HG03103 (cell line): ENCODE data around the gene GPATCH3.
"Not testable (repeated sequence)": the region's sequence is repeated elsewhere in the genome, so short reads cannot be mapped to it uniquely, and the experiment has no call there.

Experiments used
- ATAC-seq: cut with Tn5 transposase; IDR thresholded peaks from one replicate; pipeline ENCODE4 v1.9.1; 2021; ENCODE audit warnings: low read depth; ENCODE audit not compliant: unreplicated experiment

Gene GPATCH3

GRCh38 chr1:26874896-26875295 is 25.4 kb downstream of the GPATCH3 start:
- no peak for ATAC-seq

GRCh38 chr1:26873097-26873496 is 27.2 kb downstream of the GPATCH3 start:
- ATAC-seq, result not testable (repeated sequence)

DNA sequence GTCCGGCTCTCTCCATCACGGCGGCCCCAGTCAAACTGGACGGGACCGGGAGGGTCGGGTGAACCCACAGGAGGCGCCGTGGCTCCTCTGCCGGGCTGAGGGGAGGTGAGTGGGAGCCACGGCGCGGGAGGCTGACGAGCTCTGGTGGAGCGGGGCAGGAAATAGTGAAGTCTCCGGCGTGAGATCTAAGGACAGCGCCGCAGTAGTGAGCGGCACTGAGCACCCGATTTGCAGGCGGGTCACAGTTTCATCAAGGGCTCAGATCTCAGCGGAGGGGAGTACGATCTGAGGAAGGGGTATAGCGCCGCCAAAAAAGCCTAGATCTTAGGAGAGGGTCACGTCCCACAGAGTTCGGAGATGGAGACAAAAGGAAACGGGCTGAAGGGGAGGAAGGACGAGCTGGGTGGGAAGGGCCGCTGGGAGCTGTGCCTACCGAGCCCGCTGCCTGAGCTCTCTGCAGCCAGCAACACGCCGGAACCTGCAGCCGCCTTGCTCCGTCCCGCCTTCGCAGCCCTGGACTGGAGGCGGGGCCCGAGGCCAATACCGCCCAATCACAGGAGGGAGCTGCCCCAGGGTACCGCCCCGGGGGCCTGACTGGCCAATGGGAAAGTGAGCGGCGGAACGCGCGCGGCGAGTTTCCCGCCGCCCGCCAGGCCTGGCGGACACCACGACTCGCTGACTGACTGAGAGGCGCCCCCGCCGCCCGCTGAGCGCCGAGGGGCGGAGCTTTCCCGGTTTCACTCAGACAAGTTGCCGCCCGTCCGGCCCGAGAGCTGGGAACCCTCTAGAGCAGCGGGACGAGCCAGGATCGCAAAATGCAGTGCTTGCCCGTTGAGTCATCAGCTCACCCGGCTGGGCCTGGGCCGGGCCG is 35.4 kb downstream of the GPATCH3 start:
- peak; percentile 82 for ATAC-seq

- ATAC-seq, result no peak
Observed at GRCh38 chr1:26863685-26864077, 36.6 kb downstream of the GPATCH3 start.

DNA sequence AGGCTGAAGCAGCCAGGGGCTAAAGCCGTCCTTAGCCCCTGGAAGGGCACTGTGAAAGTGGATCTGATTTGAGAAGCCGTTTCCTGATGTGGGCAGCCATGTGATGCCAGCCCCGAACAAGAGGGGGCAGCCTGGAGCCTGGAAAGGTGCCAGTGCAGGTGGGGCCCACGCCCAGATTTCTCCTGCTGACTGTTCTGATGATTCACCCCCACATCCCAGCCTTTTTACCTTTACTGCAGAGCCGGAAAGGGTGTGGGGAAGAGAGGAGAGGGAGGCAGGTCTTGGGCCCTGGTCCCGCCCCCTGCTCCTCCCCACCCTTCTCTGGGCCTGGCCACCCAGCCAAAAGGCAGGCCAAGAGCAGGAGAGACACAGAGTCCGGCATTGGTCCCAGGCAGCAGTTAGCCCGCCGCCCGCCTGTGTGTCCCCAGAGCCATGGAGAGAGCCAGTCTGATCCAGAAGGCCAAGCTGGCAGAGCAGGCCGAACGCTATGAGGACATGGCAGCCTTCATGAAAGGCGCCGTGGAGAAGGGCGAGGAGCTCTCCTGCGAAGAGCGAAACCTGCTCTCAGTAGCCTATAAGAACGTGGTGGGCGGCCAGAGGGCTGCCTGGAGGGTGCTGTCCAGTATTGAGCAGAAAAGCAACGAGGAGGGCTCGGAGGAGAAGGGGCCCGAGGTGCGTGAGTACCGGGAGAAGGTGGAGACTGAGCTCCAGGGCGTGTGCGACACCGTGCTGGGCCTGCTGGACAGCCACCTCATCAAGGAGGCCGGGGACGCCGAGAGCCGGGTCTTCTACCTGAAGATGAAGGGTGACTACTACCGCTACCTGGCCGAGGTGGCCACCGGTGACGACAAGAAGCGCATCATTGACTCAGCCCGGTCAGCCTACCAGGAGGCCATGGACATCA is 37.2 kb downstream of the GPATCH3 start, which contains the start of gene SFN:
Gene SFN, plus strand, starts transcription at position 369 of the 904 bp plus-strand sequence. Its CDS starts 64 bp downstream, at position 433.
- ATAC-seq, result no peak

GRCh38 chr1:26861889-26862378 is 38.3 kb downstream of the GPATCH3 start:
- no peak for ATAC-seq

DNA sequence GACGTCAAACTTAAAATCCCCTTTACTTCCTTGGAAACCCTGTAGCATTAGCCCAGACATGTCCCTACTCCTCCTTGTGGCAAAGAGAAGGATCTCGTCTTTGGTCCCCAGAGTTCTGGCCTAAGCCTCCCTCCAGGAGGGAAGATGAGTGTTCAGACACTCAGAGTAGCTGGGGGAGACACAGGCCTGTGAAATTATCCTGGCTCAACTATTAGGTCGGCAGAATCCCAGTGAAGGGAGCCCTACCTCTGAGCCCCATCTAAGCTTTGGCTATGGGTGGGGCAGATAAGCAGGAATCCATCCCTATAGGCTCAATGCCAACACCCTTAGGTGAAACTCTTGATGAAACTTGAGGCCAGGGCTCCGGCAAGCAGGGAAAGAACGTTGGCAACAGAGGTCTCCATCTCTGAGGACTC is 39.0 kb downstream of the GPATCH3 start:
- ATAC-seq, result no peak

DNA sequence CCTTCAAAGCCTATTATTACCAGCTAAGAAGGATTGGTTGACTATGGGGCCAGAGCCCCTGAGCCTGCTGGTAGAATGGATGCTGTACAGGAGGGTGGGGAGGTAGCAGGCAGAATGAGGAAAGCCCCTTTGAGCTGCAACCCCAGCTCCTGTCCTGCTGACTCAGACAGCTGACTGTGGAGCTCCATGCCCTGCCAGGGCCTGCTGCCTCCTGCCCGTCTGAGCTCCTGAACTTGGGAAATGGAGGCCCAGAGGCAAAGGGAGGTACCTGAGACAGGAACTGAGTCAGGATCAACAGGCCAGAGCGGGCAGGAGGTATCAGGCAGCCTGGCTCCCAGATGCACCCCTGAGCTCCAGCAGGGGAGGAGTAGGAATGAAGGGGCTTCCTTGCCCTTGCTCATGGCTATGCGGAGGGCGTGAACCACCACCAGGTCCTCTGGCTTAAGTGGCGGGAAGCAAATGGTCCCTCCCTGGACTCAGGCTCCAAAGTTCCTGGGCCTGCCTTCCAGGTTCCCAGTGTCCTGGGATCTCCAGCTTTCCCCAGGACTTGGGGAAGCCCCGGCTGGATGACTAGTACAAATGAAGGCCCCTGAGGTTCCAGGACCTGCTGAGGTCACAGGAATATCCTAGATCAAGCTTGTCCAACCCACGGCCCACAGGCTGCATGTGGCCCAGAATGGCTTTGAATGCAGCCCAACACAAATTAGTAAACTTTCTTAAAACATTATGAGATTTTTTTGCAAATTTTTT is 41.2 kb downstream of the GPATCH3 start:
- ATAC-seq, result no peak

- no peak for ATAC-seq
Observed at GRCh38 chr1:26858160-26858559, 42.1 kb downstream of the GPATCH3 start.

DNA sequence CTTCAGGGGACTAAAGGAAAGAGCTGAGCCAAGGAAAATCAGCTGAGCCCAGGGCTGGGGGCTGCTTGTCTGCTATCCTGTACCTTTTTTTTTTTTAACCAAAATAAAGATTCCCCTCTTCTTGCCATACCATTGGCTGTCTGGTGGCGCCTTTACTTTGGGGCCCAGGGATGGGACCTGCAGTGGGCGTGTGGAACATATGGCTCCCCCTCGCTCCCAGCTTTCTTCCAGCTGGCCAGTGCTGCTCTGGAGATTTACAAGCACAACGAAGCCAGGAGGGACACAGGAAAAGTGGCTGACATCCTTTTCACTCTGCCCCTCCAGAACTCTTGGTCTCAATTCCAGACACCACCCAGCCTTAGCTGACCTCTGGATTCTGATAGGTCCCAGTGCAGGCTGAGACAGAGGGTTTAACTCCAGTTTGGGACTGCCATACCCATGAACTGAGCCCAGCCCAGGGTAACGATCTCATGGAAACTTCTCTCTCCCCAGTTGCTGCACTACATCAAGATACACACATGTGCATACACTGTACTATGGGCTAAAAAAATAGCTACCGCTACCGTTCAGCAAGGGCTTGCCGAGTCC is 42.7 kb downstream of the GPATCH3 start:
- ATAC-seq, result no peak

GRCh38 chr1:26856604-26857469 is 43.4 kb downstream of the GPATCH3 start:
- no peak for ATAC-seq

- no peak for ATAC-seq
Observed at GRCh38 chr1:26856181-26856580, 44.1 kb downstream of the GPATCH3 start.

- no peak for ATAC-seq
Observed at GRCh38 chr1:26855636-26856035, 44.6 kb downstream of the GPATCH3 start.

- no peak for ATAC-seq
Observed at GRCh38 chr1:26854906-26855305, 45.4 kb downstream of the GPATCH3 start.

- ATAC-seq, result no peak
Observed at GRCh38 chr1:26853600-26853999, 46.7 kb downstream of the GPATCH3 start.

DNA sequence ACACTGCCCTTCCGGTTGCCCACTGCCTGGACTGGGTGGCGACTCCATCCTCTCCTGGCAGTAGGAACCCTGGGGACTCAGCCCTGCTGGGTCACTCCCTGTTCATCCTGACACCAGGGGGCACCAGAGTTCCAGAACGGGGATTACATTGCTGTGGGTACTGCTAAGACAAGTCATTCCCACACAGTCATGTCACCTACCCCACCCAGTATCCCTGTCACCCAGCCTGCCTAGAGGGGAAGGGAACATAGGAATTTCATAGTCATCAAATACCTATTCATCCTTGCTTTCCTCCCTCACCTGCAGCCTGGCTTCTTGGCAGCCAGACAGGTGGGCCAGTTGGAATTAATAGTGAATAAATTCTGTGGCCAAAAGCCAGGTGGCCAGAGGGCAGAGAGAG is 47.1 kb downstream of the GPATCH3 start:
- no peak for ATAC-seq

DNA sequence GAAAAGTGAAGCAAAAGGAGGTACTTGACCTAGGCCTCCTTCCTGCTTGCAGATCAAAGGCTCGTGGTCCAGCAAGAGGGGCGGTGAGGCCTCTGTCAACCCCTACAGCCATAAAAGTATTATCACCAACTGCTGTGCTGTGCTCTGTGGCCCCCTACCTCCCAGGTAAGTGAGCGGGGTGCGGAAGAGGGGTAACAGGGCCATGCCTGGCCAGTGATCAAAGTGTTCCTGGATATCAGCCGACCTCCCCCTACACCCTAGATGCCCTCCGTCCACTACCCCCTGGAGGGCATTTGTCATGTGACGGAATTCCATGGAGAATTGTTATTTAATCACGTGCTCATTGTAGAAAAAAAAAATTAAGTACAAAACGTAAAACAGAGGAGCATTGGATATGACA is 47.6 kb downstream of the GPATCH3 start:
- ATAC-seq, result no peak

DNA sequence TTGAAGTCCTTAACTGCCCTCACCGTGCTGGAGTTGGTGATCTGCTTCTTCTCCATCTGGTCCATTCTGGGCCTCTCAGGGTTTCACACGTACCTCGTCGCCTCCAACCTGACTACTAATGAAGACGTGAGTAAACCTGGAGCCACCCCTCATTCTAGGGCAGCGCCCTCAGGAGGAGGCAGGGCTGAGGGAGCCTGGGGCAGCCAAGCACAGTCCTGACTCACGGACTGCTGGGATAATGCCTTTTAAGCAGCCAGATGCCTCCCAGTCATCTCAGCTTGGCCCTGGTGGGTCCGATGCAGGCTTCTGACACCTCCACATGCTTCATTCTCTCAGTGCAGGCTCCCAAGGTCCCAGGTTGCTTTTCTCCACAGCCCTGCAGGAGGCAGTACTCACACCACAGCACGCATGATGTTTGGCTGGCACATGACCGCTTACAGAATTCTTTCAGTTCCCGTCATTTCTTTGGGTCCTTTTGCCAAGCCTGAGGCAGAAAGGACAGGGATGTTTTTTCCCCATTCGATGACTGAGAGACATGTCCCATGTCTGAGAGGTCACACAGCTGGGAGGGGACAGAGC is 49.1 kb downstream of the GPATCH3 start:
- no peak for ATAC-seq
